DOHH2 (cell line): ENCODE results near the gene RASGRP1.

ENCODE experiments used
- CTCF ChIP-seq: fragments of 200-600 bp; sonication (generic); IDR thresholded peaks from one replicate; pipeline ENCODE4 v1.5.1; 2014; ENCODE audit warnings: antibody characterized with exemption, mild to moderate bottlenecking, low read depth, low read length; ENCODE audit not compliant: poor library complexity, severe bottlenecking
- EZH2phosphoT487 ChIP-seq: fragments of 200-600 bp; sonication (generic); IDR thresholded peaks from 2 replicates; pipeline ENCODE4 v1.6.1; 2017; ENCODE audit warnings: borderline replicate concordance, mild to moderate bottlenecking, antibody characterized with exemption, low read length, moderate library complexity, mixed read lengths

- TF ChIP-seq CTCF (no peak), EZH2phosphoT487 (no peak)
Measured at GRCh38 chr15:38530113-38530512, 34.5 kb downstream of the RASGRP1 start.
